ENCODE measurements around the gene S100A14. TPM values are rescaled to one million over a fixed set of nuclear protein-coding genes. Genes with fewer than 3 reads are reported as not detected.

S100A14 gene
- total RNA-seq, 1 experiment from 2014 or later: 2.1 TPM

- no peak for TF ChIP-seq ZNF532 (CRISPR knock-in tag; IDR thresholded peaks at IDR 0.05; ENCODE audit: borderline replicate concordance)
- TF ChIP-seq HMGA2 (CRISPR knock-in tag; IDR thresholded peaks at IDR 0.05): no peak
- TF ChIP-seq EMX1 (CRISPR knock-in tag; IDR thresholded peaks at IDR 0.05): no peak
- TF ChIP-seq FOXJ3 (CRISPR knock-in tag; IDR thresholded peaks at IDR 0.05; ENCODE audit: borderline replicate concordance): no peak
- no peak for TF ChIP-seq ARID4B (CRISPR knock-in tag; IDR thresholded peaks at IDR 0.05; ENCODE audit: borderline replicate concordance)
- no peak for TF ChIP-seq CDX4 (CRISPR knock-in tag; IDR thresholded peaks at IDR 0.05; ENCODE audit: borderline replicate concordance)
Observed at GRCh38 chr1:153643100-153643499, 27.0 kb upstream of the S100A14 start (continued).

DNA sequence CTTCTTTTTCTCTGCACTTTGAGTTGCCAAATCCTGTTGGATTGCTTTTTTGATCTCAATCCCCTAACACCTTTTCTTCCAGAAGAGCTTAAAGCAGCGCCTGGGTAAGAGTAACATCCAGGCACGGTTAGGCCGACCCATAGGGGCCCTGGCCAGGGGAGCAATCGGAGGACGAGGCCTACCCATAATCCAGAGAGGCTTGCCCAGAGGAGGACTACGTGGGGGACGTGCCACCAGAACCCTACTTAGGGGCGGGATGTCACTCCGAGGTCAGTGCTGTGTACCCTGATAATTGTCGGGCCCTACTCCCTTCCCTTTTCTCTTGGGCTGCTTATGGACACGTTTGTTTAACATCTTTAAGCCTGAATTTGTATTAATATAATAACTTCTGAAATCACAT is 26.0 kb upstream of the S100A14 start:
- H3K36me3 Mint-ChIP-seq: peaks cover 80% of the 10 kb centered on the region
- H3K27me3 Mint-ChIP-seq (ENCODE audit: low read depth): no peaks in the 10 kb centered on the region
- CTCF ChIA-PET: interaction anchor here (1.2 kb wide), 1 partner anchor 13 kb away, joined by 4 read pairs; no protein-coding TSS in a partner anchor
- POLR2A ChIA-PET: interaction anchor here (2.4 kb wide), 1 partner anchor 8 kb away, joined by 9 read pairs; the partner anchor contains the start of gene CHTOP
- no peak for ATAC-seq
- H3K4me1 Mint-ChIP-seq: peaks cover 2% of the 10 kb centered on the region
- TF ChIP-seq AR (CRISPR knock-in tag; IDR thresholded peaks at IDR 0.05) (no peak), FOXP1 (CRISPR knock-in tag; IDR thresholded peaks at IDR 0.05; ENCODE audit: borderline replicate concordance) (no peak), GABPB1 (CRISPR knock-in tag; IDR thresholded peaks at IDR 0.05) (no peak), MAX (CRISPR knock-in tag; IDR thresholded peaks at IDR 0.05) (no peak), TEAD1 (CRISPR knock-in tag; IDR thresholded peaks at IDR 0.05) (no peak), ATF1 (CRISPR knock-in tag; IDR thresholded peaks at IDR 0.05) (no peak), TP53 (CRISPR knock-in tag; IDR thresholded peaks at IDR 0.05) (no peak)
- TF ChIP-seq, protein P1, sequence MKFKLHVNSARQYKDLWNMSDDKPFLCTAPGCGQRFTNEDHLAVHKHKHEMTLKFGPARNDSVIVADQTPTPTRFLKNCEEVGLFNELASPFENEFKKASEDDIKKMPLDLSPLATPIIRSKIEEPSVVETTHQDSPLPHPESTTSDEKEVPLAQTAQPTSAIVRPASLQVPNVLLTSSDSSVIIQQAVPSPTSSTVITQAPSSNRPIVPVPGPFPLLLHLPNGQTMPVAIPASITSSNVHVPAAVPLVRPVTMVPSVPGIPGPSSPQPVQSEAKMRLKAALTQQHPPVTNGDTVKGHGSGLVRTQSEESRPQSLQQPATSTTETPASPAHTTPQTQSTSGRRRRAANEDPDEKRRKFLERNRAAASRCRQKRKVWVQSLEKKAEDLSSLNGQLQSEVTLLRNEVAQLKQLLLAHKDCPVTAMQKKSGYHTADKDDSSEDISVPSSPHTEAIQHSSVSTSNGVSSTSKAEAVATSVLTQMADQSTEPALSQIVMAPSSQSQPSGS (CRISPR knock-in tag; IDR thresholded peaks at IDR 0.05; ENCODE audit: borderline replicate concordance, low read depth): no peak
- TF ChIP-seq, protein P2, sequence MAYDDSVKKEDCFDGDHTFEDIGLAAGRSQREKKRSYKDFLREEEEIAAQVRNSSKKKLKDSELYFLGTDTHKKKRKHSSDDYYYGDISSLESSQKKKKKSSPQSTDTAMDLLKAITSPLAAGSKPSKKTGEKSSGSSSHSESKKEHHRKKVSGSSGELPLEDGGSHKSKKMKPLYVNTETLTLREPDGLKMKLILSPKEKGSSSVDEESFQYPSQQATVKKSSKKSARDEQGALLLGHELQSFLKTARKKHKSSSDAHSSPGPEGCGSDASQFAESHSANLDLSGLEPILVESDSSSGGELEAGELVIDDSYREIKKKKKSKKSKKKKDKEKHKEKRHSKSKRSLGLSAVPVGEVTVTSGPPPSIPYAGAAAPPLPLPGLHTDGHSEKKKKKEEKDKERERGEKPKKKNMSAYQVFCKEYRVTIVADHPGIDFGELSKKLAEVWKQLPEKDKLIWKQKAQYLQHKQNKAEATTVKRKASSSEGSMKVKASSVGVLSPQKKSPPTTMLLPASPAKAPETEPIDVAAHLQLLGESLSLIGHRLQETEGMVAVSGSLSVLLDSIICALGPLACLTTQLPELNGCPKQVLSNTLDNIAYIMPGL (CRISPR knock-in tag; IDR thresholded peaks at IDR 0.05): no peak
- no peak overlapping the region for H3K4me3 Mint-ChIP-seq
- no peaks in the 10 kb centered on the region for H3K9me3 Mint-ChIP-seq
- DNase-seq (ENCODE audit: low spot score): no peak
- H3K27ac Mint-ChIP-seq: no peak overlapping the region

Measured in WTC11 (cell line).